ENCODE results near the gene MICAL3. TPM values are rescaled to one million over a fixed set of nuclear protein-coding genes. Genes with fewer than 3 reads are reported as not detected.
"Not testable (repeated sequence)": the region's sequence is repeated elsewhere in the genome, so short reads cannot be mapped to it uniquely, and the experiment has no call there.

The MICAL3 gene
- total RNA-seq, 4 donors from 2014 or later: 45.2 to 56.3 (median 46.3) TPM

DNA sequence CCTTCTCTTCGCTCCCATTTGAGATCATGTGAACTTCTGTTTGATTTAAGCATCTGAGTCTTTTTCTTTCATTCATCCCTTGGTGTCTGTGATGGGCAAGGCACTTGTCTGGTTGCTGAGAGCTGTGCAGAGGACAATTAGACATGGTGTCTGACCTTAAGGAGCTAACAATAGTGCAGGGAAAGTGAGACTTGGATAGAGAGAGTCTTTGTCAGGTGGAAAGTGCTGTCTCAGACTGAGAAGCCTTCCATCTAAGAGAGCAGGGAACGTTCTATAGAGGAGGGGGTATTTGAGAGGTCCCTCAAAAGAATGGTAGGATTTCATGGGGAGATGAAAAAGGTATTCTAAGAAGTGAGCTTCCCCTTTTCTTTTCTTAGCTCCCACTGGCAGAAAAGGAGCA lies 14.1 kb downstream of the MICAL3 start:
- 70 to 86% methylated on average over 2 of the region's 2 CpGs for WGBS, 2 donors
- H3K36me3 ChIP-seq: no peaks in the 10 kb centered on the region

DNA sequence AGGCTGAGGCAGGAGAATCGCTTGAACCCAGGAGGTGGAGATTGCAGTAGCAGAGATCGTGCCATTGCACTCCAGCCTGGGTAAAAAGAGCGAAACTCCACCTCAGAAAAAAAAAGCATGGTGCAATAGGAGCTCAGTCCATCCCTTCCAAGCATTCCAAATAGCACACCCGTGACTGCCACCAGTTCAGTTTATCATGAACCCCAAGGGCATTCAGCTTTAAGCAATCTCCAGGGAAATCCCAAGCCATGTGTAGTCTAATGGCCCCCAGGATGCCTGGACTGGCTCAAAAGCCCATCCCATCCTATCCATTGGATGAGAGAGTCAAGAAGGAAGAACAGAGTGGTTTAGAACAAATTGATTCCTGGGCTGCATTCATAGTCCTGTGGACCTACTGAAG lies 16.2 kb downstream of the MICAL3 start:
- no peaks in the 10 kb centered on the region for H3K27me3 ChIP-seq
- peaks cover 0 to 13% (median 6%) of the 10 kb centered on the region in 4 donors for H3K4me1 ChIP-seq
- no peak overlapping the region for H3K27ac ChIP-seq
- no peaks in the 10 kb centered on the region for H3K9me3 ChIP-seq
- no peaks in the 10 kb centered on the region for H3K36me3 ChIP-seq
- TF ChIP-seq, protein P1, sequence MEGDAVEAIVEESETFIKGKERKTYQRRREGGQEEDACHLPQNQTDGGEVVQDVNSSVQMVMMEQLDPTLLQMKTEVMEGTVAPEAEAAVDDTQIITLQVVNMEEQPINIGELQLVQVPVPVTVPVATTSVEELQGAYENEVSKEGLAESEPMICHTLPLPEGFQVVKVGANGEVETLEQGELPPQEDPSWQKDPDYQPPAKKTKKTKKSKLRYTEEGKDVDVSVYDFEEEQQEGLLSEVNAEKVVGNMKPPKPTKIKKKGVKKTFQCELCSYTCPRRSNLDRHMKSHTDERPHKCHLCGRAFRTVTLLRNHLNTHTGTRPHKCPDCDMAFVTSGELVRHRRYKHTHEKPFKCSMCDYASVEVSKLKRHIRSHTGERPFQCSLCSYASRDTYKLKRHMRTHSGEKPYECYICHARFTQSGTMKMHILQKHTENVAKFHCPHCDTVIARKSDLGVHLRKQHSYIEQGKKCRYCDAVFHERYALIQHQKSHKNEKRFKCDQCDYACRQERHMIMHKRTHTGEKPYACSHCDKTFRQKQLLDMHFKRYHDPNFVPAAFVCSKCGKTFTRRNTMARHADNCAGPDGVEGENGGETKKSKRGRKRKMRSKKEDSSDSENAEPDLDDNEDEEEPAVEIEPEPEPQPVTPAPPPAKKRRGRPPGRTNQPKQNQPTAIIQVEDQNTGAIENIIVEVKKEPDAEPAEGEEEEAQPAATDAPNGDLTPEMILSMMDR (IDR thresholded peaks at IDR 0.05): no peak
- TF ChIP-seq POLR2A (IDR thresholded peaks at IDR 0.05): no peak
- no peak for TF ChIP-seq EP300 (IDR thresholded peaks at IDR 0.05)
- no peak for DNase-seq (ENCODE audit: low spot score in 2 of 2)
- H3K4me3 ChIP-seq: no peak overlapping the region
- 91 to 92% methylated on average over 4 of the region's 4 CpGs for WGBS, 2 donors

More for the DNA sequence above, 14.1 kb downstream of the MICAL3 start:
- Histone ChIP-seq H3K4me1 (peaks cover 0 to 10% (median 6%) of the 10 kb centered on the region in 4 donors), H3K27me3 (no peaks in the 10 kb centered on the region), H3K4me3 (no peak overlapping the region), H3K9me3 (no peaks in the 10 kb centered on the region), H3K27ac (no peak overlapping the region)
- DNase-seq (ENCODE audit: low spot score in 2 of 2): no peak
- TF ChIP-seq POLR2A (IDR thresholded peaks at IDR 0.05) (no peak), EP300 (IDR thresholded peaks at IDR 0.05) (no peak)
- TF ChIP-seq, protein P1 (IDR thresholded peaks at IDR 0.05): no peak

DNA sequence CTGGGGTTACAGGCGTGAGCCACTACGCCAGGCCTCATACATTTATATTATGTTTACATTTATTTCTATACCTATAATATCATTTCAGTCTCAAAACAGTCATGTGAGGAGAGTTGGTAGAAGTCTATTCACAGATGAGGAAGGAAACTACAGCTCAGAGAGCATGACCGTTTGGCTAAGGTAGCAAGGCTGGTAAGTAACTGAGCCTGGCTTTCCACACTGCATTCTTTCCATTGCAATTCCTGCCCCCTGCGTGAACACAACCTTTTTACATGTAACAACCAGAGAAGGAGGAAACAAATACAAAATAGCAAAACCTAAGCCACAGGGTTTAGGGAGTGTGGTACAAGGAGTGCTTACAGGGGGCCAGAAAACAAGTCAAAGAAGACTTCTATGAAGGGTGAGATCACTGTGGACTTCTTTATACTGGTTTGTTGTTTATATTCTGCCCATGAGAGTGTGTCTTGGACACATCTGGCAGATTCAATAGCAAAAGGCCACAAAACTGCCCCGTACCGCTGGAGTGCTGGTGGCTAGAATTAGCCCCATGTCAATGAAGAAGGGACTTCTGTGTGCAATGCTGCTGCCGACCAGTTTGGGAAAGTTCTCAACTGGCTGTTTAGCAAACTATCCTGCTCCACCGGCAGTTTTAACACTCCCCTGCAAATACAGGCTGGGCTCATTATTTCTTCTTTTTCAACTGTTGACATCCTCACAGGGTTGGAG lies 19.0 kb downstream of the MICAL3 start:
- no peaks in the 10 kb centered on the region for H3K9me3 ChIP-seq
- no peaks in the 10 kb centered on the region for H3K27me3 ChIP-seq
- H3K36me3 ChIP-seq: no peaks in the 10 kb centered on the region
- H3K4me1 ChIP-seq: peaks cover 0 to 21% (median 9%) of the 10 kb centered on the region in 4 donors
- H3K4me3 ChIP-seq: no peak overlapping the region
- TF ChIP-seq EP300 (IDR thresholded peaks at IDR 0.05) (no peak), POLR2A (IDR thresholded peaks at IDR 0.05) (no peak)
- TF ChIP-seq, protein P1 (IDR thresholded peaks at IDR 0.05): no peak
- H3K27ac ChIP-seq: peak overlapping the region in 3 of 4 donors; percentile 2 to 54 (median 43)
- 49 to 51% methylated on average over 8 of the region's 8 CpGs for WGBS, 2 donors
- no peak for DNase-seq (ENCODE audit: low spot score in 2 of 2)

DNA sequence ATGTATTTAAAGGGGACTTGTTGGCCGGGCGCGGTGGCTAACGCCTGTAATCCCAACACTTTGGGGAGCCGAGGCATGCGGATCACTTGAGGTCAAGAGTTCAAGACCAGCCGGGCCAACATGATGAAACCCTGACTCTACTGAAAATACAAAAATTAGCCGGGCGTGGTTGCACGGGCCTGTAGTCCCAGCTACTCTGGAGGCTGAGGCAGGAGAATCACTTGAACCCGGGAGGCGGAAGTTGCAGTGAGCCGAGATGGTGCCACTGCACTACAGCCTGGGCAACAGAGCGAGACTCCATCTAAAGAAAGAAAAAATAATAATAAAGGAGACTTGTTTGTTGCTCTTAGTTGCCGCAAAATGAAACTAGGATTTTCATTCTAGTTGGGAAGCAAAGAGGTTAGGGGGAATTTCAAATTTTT lies 22.5 kb downstream of the MICAL3 start:
- Histone ChIP-seq H3K27ac (peak overlapping the region; percentile 80 to 97 (median 86)), H3K4me1 (peaks cover 0 to 39% (median 14%) of the 10 kb centered on the region in 4 donors), H3K4me3 (peak overlapping the region; percentile 75 to 92 (median 85))
- H3K36me3 ChIP-seq; DNase-seq (ENCODE audit: low spot score in 2 of 2); H3K27me3 ChIP-seq; H3K9me3 ChIP-seq: not testable (repeated sequence)
- WGBS, 2 donors: 34 to 36% methylated on average over 15 of the region's 15 CpGs

DNA sequence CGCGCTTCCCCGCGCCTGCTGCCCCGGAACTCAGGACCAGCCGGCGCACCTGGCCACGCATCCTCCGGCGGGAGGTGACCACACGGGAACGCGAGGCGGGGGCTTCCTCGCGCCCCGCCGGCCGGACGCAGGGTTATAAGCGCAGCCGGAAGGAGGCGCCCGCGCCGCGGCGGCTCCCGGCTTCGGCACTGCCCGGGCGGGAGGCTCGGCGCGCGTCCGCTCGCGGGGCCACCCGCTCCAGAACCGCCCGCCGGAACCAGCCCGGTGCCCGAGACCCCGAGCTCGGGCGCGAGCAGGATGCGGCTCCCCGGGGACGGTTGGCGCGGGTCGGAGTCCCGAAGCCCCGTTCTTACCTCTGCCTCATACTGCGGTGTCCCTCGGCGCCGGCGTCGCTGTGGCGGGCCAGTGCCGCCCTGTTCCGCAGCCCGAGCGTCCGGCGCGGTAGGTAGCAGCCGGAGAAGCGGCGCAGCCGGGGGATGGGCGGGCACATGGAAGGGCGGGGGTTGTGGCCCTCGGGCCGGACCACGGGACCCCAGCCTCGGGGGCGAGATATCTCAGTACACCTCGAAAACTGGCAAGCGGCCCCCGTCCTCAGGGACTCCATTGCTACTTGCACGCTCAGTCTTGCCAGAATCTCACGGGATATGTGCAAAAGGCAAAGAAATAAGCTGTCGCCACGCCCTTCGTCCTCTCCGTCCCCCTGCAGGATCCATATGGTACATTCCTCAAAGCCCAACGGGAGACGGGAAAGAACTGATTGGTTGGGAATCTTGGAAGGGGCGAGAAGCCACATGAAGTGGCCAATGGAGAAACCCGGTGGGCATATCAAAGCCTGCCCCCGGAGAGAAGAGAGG lies 23.1 kb downstream of the MICAL3 start:
- DNase-seq (ENCODE audit: low spot score in 2 of 2): peak; percentile 73 to 87
- Histone ChIP-seq H3K27me3 (no peaks in the 10 kb centered on the region), H3K36me3 (no peaks in the 10 kb centered on the region), H3K4me1 (peaks cover 0 to 39% (median 14%) of the 10 kb centered on the region in 4 donors), H3K27ac (peak overlapping the region; percentile 80 to 97 (median 86)), H3K4me3 (peak overlapping the region; percentile 75 to 92 (median 85)), H3K9me3 (no peaks in the 10 kb centered on the region)
- TF ChIP-seq EP300 (IDR thresholded peaks at IDR 0.05) (peak in 1 of 2 donors; percentile 95), POLR2A (IDR thresholded peaks at IDR 0.05) (peak; percentile 71 to 73)
- TF ChIP-seq, protein P1 (IDR thresholded peaks at IDR 0.05): peak; percentile 46 to 79 (median 60)
- 0% methylated on average over 48 to 64 of the region's 96 CpGs for WGBS, 2 donors

All from tibial nerve (tissue), 4 donors.